Epithelial cell of proximal tubule (primary cell): ENCODE results near the gene CDC123. TPM values are rescaled to one million over a fixed set of nuclear protein-coding genes. Genes with fewer than 3 reads are reported as not detected.
A peak's percentile ranks its signal among the peaks of the same experiment; 100 is the strongest.

ENCODE experiments used
- DNase-seq: peaks from one replicate; pipeline ENCODE4 v3.0.0-alpha.2; 2011; ENCODE audit warnings: low read depth
- H3K4me3 ChIP-seq: 2 replicates; pipeline ENCODE4 v1.5.1; 2011; ENCODE audit warnings: low read depth, mild to moderate bottlenecking, low read length
- CTCF ChIP-seq: conservative IDR thresholded peaks from 2 replicates; pipeline ENCODE4 v1.5.1; 2012; ENCODE audit warnings: low read depth, mild to moderate bottlenecking, low read length
- total RNA-seq: library from RNA; depleted of rRNA; stranded (reverse); fragments of >200 nt; gene quantifications from 2 replicates; pipeline ENCODE4 v1.2.3, GENCODE V29; 2015

CDC123 gene
- total RNA-seq, result 96.5 and 174 TPM in 2 replicates

GRCh38 chr10:12195603-12196506 lies at the start of gene CDC123, which contains the start of gene NUDT5:
TSS of gene CDC123 (plus strand) at chr10:12196188. CDS start at chr10:12196246, 58 bp downstream.
TSS of gene NUDT5 (minus strand) at chr10:12195891. CDS start at chr10:12186291, 9,600 bp downstream.
- no peak for TF ChIP-seq CTCF
- peak within 1 kb of the TSS; percentile 94 for H3K4me3 ChIP-seq
- DNase-seq, result peak; percentile 78

GRCh38 chr10:12150163-12150562 lies 45.8 kb upstream of the CDC123 start:
- no peak for DNase-seq
- no peak for TF ChIP-seq CTCF
- H3K4me3 ChIP-seq, result no peak overlapping the region

DNA sequence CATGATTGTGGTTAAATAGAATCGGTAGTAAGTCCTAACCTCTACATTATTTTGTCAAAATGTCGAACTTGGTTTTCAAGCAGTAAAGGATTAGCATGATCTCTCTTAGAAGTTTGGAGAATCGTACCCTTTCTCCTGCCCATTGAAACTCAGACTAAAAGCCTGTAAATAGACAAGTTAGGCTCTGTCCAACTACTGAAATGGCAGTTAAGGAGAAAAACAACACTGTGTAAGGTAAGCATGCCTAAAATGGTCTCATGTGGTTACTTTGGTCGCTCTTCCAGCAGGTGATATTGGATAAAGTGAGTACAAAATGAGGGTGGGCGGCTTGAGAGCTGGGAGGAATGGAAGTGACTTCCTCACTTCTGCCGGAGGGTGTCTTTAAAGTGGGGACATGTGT lies 41.5 kb upstream of the CDC123 start:
- no peak for TF ChIP-seq CTCF
- no peak for DNase-seq
- H3K4me3 ChIP-seq, result no peak overlapping the region

DNA sequence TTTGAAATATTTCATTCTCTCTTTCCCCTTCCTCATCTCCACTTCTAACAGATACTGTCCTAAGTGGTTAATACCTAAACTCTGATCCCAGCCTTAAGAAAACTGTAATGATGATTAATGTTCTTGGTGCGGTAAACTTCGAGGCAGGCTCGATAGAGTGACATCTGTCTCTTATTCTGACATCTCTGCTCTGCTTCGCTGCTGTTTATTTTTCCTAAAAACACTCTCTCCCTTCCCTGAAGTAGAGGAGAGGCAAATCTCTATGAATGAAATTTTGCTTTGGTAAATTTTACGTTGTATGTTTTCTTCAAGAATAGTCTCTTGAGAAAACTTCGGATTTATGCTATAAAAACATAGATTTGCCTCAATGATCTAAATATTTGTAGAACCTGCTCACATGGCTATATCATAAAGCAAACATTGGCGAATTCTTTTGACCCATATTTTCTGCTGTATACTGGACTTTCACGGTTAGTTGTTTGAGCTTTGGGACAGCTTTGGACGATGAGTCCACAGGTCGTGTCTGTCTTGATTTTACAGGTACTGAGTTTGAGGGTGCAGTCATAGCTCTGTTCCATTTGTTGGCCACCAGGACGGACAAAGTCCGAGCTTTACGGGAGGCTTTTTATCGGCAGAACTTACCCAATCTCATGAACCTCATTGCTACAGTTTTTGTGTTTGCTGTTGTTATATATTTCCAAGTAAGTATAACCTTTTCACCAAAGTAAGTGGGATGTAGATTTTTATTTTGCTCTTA lies 39.4 kb upstream of the CDC123 start:
- DNase-seq, result no peak
- no peak for TF ChIP-seq CTCF
- H3K4me3 ChIP-seq, result no peak overlapping the region

DNA sequence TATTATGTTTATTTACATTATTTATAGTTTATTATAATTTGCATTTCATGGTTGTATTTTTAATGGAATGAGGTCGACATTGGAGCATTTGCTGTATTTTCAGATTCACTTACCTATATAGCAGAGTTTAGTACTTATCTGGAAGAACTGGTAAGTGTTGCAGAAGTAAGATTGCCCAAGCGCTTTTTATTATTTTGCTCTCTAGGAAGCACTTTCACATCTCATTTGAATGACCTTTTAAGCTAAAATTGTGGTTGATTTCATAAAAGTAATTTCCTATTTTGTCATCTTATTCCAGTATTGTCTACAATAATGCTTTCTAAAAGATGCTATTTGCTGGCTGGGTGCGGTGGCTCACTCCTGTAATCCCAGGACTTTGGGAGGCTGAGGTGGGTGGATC lies 37.9 kb upstream of the CDC123 start:
- no peak for DNase-seq
- no peak for TF ChIP-seq CTCF
- no peak overlapping the region for H3K4me3 ChIP-seq

- H3K4me3 ChIP-seq, result no peak overlapping the region
- no peak for DNase-seq
- TF ChIP-seq CTCF, result no peak
Measured at GRCh38 chr10:12160664-12161063, 35.3 kb upstream of the CDC123 start.
